RWPE2 (cell line): ENCODE results near the gene ANXA6.

Experiments used
- ATAC-seq: fragments of 200-7000 bp; cut with Tn5 transposase; 3 replicates; pipeline ENCODE4 v1.9.1; 2021; ENCODE audit warnings: low read depth
- DNase-seq: peaks from one replicate; pipeline ENCODE4 v3.0.0-alpha.2; 2020; ENCODE audit warnings: low spot score
- H3K27ac ChIP-seq: fragments of 450-650 bp; 2 replicates; pipeline ENCODE4 v1.5.1; 2017; ENCODE audit warnings: mild to moderate bottlenecking; ENCODE audit not compliant: poor library complexity, severe bottlenecking
- H3K27me3 ChIP-seq: fragments of 250-450 bp; sonication (Bioruptor Pico); 2 replicates; pipeline ENCODE4 v1.5.1; 2021; ENCODE audit warnings: mild to moderate bottlenecking, moderate library complexity; ENCODE audit not compliant: insufficient read depth, poor library complexity, severe bottlenecking
- H3K36me3 ChIP-seq: fragments of 250-450 bp; sonication (Bioruptor Pico); 2 replicates; pipeline ENCODE4 v1.5.1; 2020; ENCODE audit warnings: low read depth, mild to moderate bottlenecking, moderate library complexity
- H3K4me1 ChIP-seq: fragments of 250-450 bp; sonication (Bioruptor Pico); 2 replicates; pipeline ENCODE4 v1.5.1; 2021; ENCODE audit warnings: mild to moderate bottlenecking, moderate library complexity; ENCODE audit not compliant: insufficient read depth, poor library complexity, severe bottlenecking
- H3K4me3 ChIP-seq: fragments of 250-450 bp; sonication (Bioruptor Pico); 2 replicates; pipeline ENCODE4 v1.5.1; 2021; ENCODE audit warnings: mild to moderate bottlenecking, moderate library complexity; ENCODE audit not compliant: severe bottlenecking
- H3K9me3 ChIP-seq: fragments of 250-450 bp; sonication (Bioruptor Pico); 2 replicates; pipeline ENCODE4 v1.5.1; 2021; ENCODE audit warnings: mild to moderate bottlenecking, moderate library complexity; ENCODE audit not compliant: severe bottlenecking
- TF ChIP-seq, protein P1 (sequence below): fragments of 450-650 bp; IDR thresholded peaks from one replicate; pipeline ENCODE4 v1.5.1; 2017; ENCODE audit warnings: mild to moderate bottlenecking, moderate library complexity; ENCODE audit not compliant: poor library complexity, severe bottlenecking

ANXA6 gene

DNA sequence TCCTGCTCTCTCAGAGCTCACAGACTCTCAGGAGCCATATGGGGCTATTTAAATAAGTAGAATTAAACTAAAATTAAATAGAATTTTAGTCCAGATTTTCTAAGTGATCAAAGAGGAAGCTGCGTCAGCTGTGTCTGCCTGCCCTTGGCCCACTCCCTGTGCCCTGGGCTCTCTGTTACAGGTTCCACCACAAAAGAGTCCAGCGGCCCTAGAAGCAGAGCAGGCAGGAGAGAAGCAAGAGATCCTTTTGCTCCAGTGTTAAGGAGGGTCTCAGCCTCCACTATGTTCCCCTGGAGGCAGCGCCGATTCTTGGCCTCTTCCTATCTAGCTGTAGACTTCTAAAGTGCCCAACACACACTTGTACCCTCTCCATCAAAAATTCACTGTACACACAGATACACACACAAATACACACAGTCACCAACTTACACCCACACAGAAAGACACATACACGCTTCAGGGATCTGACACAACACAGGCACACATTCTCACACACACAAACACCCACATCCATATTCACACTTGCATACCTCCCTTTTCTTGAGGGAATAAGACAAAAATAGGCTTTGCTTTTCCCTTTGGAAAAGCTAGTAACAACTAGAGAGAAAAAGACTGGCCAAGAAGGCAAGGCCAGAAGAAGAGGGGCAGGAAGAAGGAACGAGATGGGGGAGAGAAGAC lies 71.2 kb downstream of the ANXA6 start:
- TF ChIP-seq, protein P1, sequence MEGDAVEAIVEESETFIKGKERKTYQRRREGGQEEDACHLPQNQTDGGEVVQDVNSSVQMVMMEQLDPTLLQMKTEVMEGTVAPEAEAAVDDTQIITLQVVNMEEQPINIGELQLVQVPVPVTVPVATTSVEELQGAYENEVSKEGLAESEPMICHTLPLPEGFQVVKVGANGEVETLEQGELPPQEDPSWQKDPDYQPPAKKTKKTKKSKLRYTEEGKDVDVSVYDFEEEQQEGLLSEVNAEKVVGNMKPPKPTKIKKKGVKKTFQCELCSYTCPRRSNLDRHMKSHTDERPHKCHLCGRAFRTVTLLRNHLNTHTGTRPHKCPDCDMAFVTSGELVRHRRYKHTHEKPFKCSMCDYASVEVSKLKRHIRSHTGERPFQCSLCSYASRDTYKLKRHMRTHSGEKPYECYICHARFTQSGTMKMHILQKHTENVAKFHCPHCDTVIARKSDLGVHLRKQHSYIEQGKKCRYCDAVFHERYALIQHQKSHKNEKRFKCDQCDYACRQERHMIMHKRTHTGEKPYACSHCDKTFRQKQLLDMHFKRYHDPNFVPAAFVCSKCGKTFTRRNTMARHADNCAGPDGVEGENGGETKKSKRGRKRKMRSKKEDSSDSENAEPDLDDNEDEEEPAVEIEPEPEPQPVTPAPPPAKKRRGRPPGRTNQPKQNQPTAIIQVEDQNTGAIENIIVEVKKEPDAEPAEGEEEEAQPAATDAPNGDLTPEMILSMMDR: no peak
- DNase-seq: no peak
- H3K4me1 ChIP-seq: peaks cover 36% of the 10 kb centered on the region
- no peaks in the 10 kb centered on the region for H3K27me3 ChIP-seq
- peak overlapping the region; percentile 84 for H3K27ac ChIP-seq
- no peak for ATAC-seq
- H3K4me3 ChIP-seq: no peak overlapping the region
- no peaks in the 10 kb centered on the region for H3K9me3 ChIP-seq
- no peaks in the 10 kb centered on the region for H3K36me3 ChIP-seq

DNA sequence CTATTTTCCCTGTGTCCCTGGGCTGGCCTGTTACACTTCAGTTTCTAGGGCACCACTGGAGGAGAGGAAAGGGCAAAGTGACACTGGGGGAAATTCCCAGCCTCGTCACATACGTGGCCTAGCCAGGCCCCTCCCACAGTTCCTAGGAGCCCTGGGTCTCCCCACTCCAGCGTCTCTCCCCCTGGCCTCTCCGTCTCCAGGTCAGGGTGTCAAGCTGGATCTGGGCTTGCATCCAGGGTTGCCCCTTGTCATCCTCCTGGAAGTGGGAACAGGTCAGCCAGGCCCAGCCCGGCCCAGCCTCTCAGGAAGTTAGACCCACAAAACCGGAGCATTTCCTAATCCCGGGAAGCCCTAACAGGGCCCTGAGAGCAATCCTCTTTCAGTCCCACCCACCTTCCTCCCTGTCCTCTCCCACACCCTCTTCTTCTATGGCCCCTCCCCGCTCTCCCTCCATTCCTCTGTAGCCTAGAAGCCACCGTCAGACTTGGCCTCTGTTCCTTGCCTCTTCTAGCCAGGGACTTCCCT lies 72.0 kb downstream of the ANXA6 start:
- DNase-seq: no peak

DNA sequence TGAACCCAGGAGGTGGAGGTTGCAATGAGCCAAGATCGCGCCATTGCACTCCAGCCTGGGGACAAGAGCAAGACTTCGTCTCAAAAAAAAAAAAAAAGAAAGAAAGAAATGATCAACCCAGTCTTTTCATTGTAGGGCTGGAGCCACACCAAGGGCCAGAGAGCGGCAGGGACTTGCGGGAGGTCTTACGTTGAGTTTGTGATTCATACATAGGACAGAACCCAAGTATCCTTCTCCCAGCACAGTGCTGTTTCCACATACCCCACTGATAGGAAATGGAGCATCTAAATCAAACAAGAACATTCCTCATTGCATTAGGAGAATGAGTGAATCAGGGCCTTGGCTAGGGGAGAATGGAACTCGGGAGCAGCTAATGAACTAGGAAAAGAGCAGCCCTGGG lies 73.2 kb downstream of the ANXA6 start:
- Histone ChIP-seq H3K4me3 (no peak overlapping the region), H3K36me3 (peaks cover 7% of the 10 kb centered on the region; the same call in 1 of the 2 replicates), H3K27ac (peak overlapping the region; percentile 84), H3K9me3 (no peaks in the 10 kb centered on the region), H3K4me1 (peaks cover 40% of the 10 kb centered on the region), H3K27me3 (no peaks in the 10 kb centered on the region)
- ATAC-seq (no peak), DNase-seq (no peak)
- TF ChIP-seq, protein P1: no peak

More for the DNA sequence above, 72.0 kb downstream of the ANXA6 start:
- Histone ChIP-seq H3K27ac (peak overlapping the region; percentile 84), H3K27me3 (no peaks in the 10 kb centered on the region), H3K4me1 (peaks cover 36% of the 10 kb centered on the region), H3K9me3 (no peaks in the 10 kb centered on the region), H3K36me3 (no peaks in the 10 kb centered on the region), H3K4me3 (no peak overlapping the region)
- no peak; the same call in 2 of the 3 replicates for ATAC-seq
- TF ChIP-seq, protein P1: no peak

DNA sequence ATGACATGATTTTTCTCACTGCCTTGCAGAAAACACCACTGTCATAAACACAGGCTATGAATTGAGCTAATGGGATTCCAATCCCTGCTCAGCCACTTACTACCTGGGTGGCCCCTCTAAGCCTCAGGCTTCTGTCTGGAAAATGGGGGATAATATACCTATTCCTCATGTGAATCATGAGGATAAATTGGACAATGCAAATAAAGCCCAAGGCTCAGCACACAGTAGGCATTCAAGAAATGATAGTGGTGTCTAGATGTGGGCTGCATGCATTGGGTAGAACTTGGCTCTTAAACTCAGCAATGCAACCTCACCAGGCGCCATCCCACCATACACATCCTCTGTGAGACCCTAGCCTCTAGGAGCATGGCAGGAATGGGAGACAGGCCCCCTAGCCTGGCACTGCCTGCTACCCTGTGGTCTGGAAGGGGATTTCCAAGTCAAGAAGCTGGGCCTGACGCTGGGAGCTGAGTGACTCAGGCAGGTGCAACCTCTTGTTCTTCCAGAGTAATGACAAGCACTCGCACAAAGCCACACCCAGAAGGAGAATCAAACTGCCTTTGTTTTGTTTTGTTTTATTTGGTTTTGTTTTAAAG lies 74.4 kb downstream of the ANXA6 start:
- H3K4me3 ChIP-seq: no peak overlapping the region
- peak overlapping the region; percentile 84 for H3K27ac ChIP-seq
- peak; percentile 60 for ATAC-seq
- H3K27me3 ChIP-seq: no peaks in the 10 kb centered on the region
- H3K9me3 ChIP-seq: no peaks in the 10 kb centered on the region
- DNase-seq: peak; percentile 95
- peaks cover 19% of the 10 kb centered on the region for H3K36me3 ChIP-seq
- peaks cover 51% of the 10 kb centered on the region for H3K4me1 ChIP-seq
- TF ChIP-seq, protein P1: no peak
